ENCODE results near the gene ELAC2.

The ELAC2 gene

DNA sequence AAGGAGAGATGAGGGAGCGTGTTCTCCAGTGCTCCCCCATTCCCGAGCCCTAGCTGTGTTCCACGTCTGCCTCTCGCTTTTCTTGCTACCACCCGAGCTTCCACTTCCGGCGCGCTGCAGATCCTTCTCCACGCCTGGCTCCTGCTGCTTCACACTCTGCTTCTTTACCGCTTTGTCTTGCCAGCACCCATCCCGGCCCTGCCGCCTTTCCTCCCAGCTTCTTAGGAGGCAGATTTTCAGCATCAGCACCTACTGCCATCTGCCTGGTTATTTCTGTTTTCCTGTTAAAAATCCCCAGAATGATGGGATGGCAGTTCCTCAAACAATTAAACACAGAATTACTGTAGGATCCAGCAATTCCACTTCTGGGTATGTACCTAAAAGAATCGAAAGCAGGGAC, 64.7 kb downstream of the ELAC2 start:
- DNase-seq (ENCODE audit: low read depth): no peak

- no peak for DNase-seq (ENCODE audit: low read depth)
Measured at GRCh38 chr17:12952012-12952411, 65.8 kb downstream of the ELAC2 start.

- DNase-seq (ENCODE audit: low read depth): no peak
Measured at GRCh38 chr17:12947047-12947446, 70.8 kb downstream of the ELAC2 start.
